HEK293 (cell line): ENCODE results near the gene PRKCZ.

Source experiments
- CTCF ChIA-PET: fragments of 350-600 bp; formaldehyde crosslinking; extraction: SDS; loops from one replicate; lab custom pipeline; 2021; ENCODE audit warnings: antibody characterized with exemption; lab: Yijun Ruan, JAX
- POLR2A ChIA-PET: fragments of 300-600 bp; formaldehyde crosslinking; extraction: SDS; loops from one replicate; lab custom pipeline; 2020; ENCODE audit warnings: antibody characterized with exemption, inconsistent platforms; lab: Yijun Ruan, JAX
- H3K27ac ChIP-seq: fragments of 200-500 bp; sonication (Bioruptor generic); 2 replicates; pipeline ENCODE4 v1.5.1; 2014; ENCODE audit warnings: low read depth, low read length, control low read depth, inconsistent platforms; ENCODE audit errors: extremely low read depth
- H3K36me3 ChIP-seq, 2 experiments: fragments of 200-500 bp in 1 of 2; sonication (Bioruptor generic) in 1 of 2; 1 replicate in 1 of 2; 2 replicates in 1 of 2; pipeline ENCODE4 v1.5.1; 2014 to 2017; ENCODE audit warnings: inconsistent platforms in 2 of 2, low read length in 2 of 2; ENCODE audit not compliant: control insufficient read depth in 2 of 2, insufficient read depth in 1 of 2
- H3K4me1 ChIP-seq: fragments of 200-500 bp; sonication (Bioruptor generic); 2 replicates; pipeline ENCODE4 v1.5.1; 2014; ENCODE audit warnings: mild to moderate bottlenecking, low read length, inconsistent platforms; ENCODE audit not compliant: control insufficient read depth, insufficient read depth
- H3K4me3 ChIP-seq: 2 replicates; pipeline ENCODE4 v1.5.1; 2011; ENCODE audit warnings: low read depth, mild to moderate bottlenecking, control low read depth, low read length, moderate library complexity
- H3K9me3 ChIP-seq: fragments of 200-500 bp; sonication (Bioruptor generic); 2 replicates; pipeline ENCODE4 v1.5.1; 2014; ENCODE audit warnings: low read depth, low read length, inconsistent platforms; ENCODE audit not compliant: control insufficient read depth, insufficient read depth
- GLI2 ChIP-seq: fragments of 450-650 bp; formaldehyde crosslinking; IDR thresholded peaks from 2 replicates; pipeline ENCODE4; 2017; ENCODE audit warnings: missing biosample characterization, missing genetic modification characterization, low read depth, borderline replicate concordance
- GLI4 ChIP-seq: fragments of 450-650 bp; formaldehyde crosslinking; IDR thresholded peaks from 2 replicates; pipeline ENCODE4 v1.5.1; 2016; ENCODE audit warnings: missing biosample characterization, missing genetic modification characterization
- KLF16 ChIP-seq: fragments of 450-650 bp; formaldehyde crosslinking; IDR thresholded peaks from 2 replicates; pipeline ENCODE4 v1.5.1; 2017; ENCODE audit warnings: missing biosample characterization, missing genetic modification characterization
- ZFP37 ChIP-seq: fragments of 450-650 bp; formaldehyde crosslinking; IDR thresholded peaks from 2 replicates; pipeline ENCODE4 v1.5.1; 2016; ENCODE audit warnings: missing biosample characterization, missing genetic modification characterization
- ZIC2 ChIP-seq: fragments of 450-650 bp; formaldehyde crosslinking; IDR thresholded peaks from 2 replicates; pipeline ENCODE4 v1.5.1; 2016; ENCODE audit warnings: missing biosample characterization, missing genetic modification characterization
- ZNF174 ChIP-seq: fragments of 450-650 bp; formaldehyde crosslinking; IDR thresholded peaks from 2 replicates; pipeline ENCODE4 v1.5.0; 2017; ENCODE audit warnings: missing biosample characterization, mild to moderate bottlenecking, missing genetic modification characterization
- ZNF202 ChIP-seq: fragments of 450-650 bp; formaldehyde crosslinking; IDR thresholded peaks from 2 replicates; pipeline ENCODE4 v1.5.1; 2016; ENCODE audit warnings: missing biosample characterization, missing genetic modification characterization, borderline replicate concordance
- ZNF24 ChIP-seq: fragments of 450-650 bp; formaldehyde crosslinking; IDR thresholded peaks from 2 replicates; pipeline ENCODE4 v1.5.1; 2016; ENCODE audit warnings: missing biosample characterization, missing genetic modification characterization
- ZNF529 ChIP-seq: fragments of 450-650 bp; formaldehyde crosslinking; IDR thresholded peaks from 2 replicates; pipeline ENCODE4 v1.5.1; 2017; ENCODE audit warnings: missing genetic modification characterization, missing biosample characterization; ENCODE audit not compliant: insufficient replicate concordance
- ZNF701 ChIP-seq: fragments of 450-650 bp; formaldehyde crosslinking; IDR thresholded peaks from 2 replicates; pipeline ENCODE4 v1.5.1; 2016; ENCODE audit warnings: missing biosample characterization, missing genetic modification characterization
- TF ChIP-seq, protein P1 (sequence below): fragments of 450-650 bp; formaldehyde crosslinking; IDR thresholded peaks from 2 replicates; pipeline ENCODE4 v1.5.1; 2016; ENCODE audit warnings: missing biosample characterization, missing genetic modification characterization
- TF ChIP-seq, protein P2 (sequence below): fragments of 450-650 bp; formaldehyde crosslinking; IDR thresholded peaks from 2 replicates; pipeline ENCODE4 v1.5.1; 2016; ENCODE audit warnings: missing biosample characterization, missing genetic modification characterization
- TF ChIP-seq, protein P3 (sequence below): fragments of 450-650 bp; formaldehyde crosslinking; IDR thresholded peaks from 2 replicates; pipeline ENCODE4 v1.5.1; 2016; ENCODE audit warnings: missing biosample characterization, missing genetic modification characterization
- TF ChIP-seq, protein P4 (sequence below): fragments of 450-650 bp; formaldehyde crosslinking; IDR thresholded peaks from 2 replicates; pipeline ENCODE4 v1.5.1; 2016; ENCODE audit warnings: missing biosample characterization, missing genetic modification characterization
- TF ChIP-seq, protein P5 (sequence below): fragments of 450-650 bp; formaldehyde crosslinking; IDR thresholded peaks from 2 replicates; pipeline ENCODE4 v1.5.1; 2017; ENCODE audit warnings: missing biosample characterization, missing genetic modification characterization

Gene PRKCZ

DNA sequence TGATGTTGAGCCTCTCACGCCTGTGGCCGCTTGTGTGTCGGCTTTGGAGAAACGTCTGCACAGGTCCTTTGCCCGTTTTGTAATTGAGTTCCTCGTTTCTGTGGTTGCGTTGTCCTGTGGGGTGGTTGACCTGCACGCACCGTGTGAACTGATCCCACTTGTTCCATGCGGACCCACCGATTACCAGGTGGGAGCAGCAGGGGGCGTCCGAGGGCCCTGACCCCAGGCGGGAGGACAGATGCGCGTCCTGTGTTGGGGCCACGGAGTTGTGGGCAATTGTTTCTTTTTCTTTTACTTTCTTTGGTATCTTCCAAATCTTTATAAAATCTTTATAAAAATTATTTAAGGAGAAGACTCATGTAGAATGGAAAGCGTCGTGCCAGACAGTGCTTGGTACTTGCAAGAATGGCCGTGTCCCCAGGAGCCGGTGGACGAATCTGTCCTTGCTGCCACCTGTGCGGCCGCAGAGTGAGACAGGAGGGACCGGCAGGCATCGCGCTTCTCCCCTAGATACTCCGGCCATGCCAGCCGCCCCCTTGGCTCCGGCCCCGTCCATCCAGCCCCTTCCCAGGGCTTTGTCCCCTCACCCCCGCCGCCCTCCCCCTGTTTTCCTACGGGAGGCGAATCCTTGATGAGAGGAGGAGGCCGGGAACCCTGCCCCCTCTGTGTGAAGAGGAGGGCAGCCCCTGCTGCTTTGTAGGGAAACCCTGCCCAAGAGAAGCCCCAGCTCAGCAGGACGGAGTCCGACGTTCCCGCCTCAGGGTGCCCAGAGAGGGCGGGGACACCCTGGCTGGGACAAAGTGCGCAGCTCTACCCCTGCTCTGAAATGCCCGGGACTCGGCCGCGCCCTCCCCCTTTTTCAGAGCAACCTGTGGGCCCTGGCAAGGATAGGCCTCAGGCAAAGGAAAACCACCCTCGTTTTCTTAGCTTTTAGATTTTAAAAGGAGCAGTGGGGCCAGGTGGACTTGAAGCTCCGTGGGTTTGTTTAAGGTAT, 41.7 kb downstream of the PRKCZ start:
- Histone ChIP-seq H3K27ac (no peak overlapping the region), H3K9me3 (no peaks in the 10 kb centered on the region), H3K36me3 (peaks cover 0 to 11% of the 10 kb centered on the region in 2 experiments; a peak in 1 of 3 replicates), H3K4me3 (no peak overlapping the region), H3K4me1 (no peaks in the 10 kb centered on the region)
- ChIA-PET POLR2A (no interaction called here), CTCF (interaction anchor here (0.7 kb wide), 1 partner anchor 48 kb away, joined by 3 read pairs; no protein-coding TSS in a partner anchor)
- TF ChIP-seq ZNF174 (tag by site-specific recombination): no peak
- no peak for TF ChIP-seq ZNF202 (tag by site-specific recombination)
- no peak for TF ChIP-seq ZNF529
- TF ChIP-seq, protein P1, sequence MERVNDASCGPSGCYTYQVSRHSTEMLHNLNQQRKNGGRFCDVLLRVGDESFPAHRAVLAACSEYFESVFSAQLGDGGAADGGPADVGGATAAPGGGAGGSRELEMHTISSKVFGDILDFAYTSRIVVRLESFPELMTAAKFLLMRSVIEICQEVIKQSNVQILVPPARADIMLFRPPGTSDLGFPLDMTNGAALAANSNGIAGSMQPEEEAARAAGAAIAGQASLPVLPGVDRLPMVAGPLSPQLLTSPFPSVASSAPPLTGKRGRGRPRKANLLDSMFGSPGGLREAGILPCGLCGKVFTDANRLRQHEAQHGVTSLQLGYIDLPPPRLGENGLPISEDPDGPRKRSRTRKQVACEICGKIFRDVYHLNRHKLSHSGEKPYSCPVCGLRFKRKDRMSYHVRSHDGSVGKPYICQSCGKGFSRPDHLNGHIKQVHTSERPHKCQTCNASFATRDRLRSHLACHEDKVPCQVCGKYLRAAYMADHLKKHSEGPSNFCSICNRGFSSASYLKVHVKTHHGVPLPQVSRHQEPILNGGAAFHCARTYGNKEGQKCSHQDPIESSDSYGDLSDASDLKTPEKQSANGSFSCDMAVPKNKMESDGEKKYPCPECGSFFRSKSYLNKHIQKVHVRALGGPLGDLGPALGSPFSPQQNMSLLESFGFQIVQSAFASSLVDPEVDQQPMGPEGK: no peak
- TF ChIP-seq, protein P2, sequence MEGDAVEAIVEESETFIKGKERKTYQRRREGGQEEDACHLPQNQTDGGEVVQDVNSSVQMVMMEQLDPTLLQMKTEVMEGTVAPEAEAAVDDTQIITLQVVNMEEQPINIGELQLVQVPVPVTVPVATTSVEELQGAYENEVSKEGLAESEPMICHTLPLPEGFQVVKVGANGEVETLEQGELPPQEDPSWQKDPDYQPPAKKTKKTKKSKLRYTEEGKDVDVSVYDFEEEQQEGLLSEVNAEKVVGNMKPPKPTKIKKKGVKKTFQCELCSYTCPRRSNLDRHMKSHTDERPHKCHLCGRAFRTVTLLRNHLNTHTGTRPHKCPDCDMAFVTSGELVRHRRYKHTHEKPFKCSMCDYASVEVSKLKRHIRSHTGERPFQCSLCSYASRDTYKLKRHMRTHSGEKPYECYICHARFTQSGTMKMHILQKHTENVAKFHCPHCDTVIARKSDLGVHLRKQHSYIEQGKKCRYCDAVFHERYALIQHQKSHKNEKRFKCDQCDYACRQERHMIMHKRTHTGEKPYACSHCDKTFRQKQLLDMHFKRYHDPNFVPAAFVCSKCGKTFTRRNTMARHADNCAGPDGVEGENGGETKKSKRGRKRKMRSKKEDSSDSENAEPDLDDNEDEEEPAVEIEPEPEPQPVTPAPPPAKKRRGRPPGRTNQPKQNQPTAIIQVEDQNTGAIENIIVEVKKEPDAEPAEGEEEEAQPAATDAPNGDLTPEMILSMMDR (tag by site-specific recombination): no peak
- TF ChIP-seq ZIC2 (tag by site-specific recombination): peak; percentile 36

DNA sequence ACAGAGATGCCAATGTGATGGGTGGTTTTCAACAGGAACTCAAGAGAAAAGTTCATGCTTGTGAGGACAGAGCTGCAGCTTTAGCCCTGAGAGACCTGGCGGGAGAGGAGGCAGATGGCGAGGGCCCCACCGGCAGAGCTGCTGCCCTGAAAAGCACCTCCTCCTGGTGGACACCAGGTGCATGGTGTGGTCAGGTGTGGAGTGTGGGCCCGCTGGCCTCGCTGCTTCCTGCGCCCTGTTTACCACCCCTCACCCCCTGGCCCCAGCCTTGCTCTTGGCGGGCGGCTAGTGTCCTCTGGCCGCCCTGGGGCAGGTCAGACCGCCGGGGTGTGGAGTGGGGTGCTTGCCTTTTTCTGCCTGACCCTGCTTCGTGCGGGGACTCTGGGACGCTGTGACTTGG, 42.8 kb downstream of the PRKCZ start:
- Histone ChIP-seq H3K9me3 (no peaks in the 10 kb centered on the region), H3K4me1 (no peaks in the 10 kb centered on the region)
- ChIA-PET CTCF (interaction anchor here (0.7 kb wide), 1 partner anchor 46 kb away, joined by 3 read pairs; no protein-coding TSS in a partner anchor), POLR2A (no interaction called here)
- TF ChIP-seq, protein P3, sequence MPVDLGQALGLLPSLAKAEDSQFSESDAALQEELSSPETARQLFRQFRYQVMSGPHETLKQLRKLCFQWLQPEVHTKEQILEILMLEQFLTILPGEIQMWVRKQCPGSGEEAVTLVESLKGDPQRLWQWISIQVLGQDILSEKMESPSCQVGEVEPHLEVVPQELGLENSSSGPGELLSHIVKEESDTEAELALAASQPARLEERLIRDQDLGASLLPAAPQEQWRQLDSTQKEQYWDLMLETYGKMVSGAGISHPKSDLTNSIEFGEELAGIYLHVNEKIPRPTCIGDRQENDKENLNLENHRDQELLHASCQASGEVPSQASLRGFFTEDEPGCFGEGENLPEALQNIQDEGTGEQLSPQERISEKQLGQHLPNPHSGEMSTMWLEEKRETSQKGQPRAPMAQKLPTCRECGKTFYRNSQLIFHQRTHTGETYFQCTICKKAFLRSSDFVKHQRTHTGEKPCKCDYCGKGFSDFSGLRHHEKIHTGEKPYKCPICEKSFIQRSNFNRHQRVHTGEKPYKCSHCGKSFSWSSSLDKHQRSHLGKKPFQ (tag by site-specific recombination): no peak
- no peak for TF ChIP-seq KLF16
- no peak for TF ChIP-seq ZIC2 (tag by site-specific recombination)
- TF ChIP-seq ZNF24 (tag by site-specific recombination): no peak
- no peak for TF ChIP-seq ZFP37 (tag by site-specific recombination)
- TF ChIP-seq, protein P4, sequence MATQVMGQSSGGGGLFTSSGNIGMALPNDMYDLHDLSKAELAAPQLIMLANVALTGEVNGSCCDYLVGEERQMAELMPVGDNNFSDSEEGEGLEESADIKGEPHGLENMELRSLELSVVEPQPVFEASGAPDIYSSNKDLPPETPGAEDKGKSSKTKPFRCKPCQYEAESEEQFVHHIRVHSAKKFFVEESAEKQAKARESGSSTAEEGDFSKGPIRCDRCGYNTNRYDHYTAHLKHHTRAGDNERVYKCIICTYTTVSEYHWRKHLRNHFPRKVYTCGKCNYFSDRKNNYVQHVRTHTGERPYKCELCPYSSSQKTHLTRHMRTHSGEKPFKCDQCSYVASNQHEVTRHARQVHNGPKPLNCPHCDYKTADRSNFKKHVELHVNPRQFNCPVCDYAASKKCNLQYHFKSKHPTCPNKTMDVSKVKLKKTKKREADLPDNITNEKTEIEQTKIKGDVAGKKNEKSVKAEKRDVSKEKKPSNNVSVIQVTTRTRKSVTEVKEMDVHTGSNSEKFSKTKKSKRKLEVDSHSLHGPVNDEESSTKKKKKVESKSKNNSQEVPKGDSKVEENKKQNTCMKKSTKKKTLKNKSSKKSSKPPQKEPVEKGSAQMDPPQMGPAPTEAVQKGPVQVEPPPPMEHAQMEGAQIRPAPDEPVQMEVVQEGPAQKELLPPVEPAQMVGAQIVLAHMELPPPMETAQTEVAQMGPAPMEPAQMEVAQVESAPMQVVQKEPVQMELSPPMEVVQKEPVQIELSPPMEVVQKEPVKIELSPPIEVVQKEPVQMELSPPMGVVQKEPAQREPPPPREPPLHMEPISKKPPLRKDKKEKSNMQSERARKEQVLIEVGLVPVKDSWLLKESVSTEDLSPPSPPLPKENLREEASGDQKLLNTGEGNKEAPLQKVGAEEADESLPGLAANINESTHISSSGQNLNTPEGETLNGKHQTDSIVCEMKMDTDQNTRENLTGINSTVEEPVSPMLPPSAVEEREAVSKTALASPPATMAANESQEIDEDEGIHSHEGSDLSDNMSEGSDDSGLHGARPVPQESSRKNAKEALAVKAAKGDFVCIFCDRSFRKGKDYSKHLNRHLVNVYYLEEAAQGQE (tag by site-specific recombination): no peak
- TF ChIP-seq GLI4 (tag by site-specific recombination): no peak
- no peak for TF ChIP-seq ZNF701
- TF ChIP-seq, protein P5, sequence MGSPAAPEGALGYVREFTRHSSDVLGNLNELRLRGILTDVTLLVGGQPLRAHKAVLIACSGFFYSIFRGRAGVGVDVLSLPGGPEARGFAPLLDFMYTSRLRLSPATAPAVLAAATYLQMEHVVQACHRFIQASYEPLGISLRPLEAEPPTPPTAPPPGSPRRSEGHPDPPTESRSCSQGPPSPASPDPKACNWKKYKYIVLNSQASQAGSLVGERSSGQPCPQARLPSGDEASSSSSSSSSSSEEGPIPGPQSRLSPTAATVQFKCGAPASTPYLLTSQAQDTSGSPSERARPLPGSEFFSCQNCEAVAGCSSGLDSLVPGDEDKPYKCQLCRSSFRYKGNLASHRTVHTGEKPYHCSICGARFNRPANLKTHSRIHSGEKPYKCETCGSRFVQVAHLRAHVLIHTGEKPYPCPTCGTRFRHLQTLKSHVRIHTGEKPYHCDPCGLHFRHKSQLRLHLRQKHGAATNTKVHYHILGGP (tag by site-specific recombination): no peak
- no peak for TF ChIP-seq GLI2
- TF ChIP-seq, all 188 proteins: peak for 0
- H3K36me3 ChIP-seq: peaks cover 0 to 15% of the 10 kb centered on the region in 2 experiments; a peak in 1 of 3 replicates
- no peak overlapping the region for H3K4me3 ChIP-seq
- no peak overlapping the region for H3K27ac ChIP-seq
